ENCODE data around the gene TAS1R3. TPM values are rescaled to one million over a fixed set of nuclear protein-coding genes. Genes with fewer than 3 reads are reported as not detected.

The TAS1R3 gene
- total and polyA plus RNA-seq, 10 of the 15 experiments (the other 5 are each of a cell fraction or from before 2014, with no cell fraction given) = 0.04 to 0.51 (median 0.08) TPM; not detected in 3

DNA sequence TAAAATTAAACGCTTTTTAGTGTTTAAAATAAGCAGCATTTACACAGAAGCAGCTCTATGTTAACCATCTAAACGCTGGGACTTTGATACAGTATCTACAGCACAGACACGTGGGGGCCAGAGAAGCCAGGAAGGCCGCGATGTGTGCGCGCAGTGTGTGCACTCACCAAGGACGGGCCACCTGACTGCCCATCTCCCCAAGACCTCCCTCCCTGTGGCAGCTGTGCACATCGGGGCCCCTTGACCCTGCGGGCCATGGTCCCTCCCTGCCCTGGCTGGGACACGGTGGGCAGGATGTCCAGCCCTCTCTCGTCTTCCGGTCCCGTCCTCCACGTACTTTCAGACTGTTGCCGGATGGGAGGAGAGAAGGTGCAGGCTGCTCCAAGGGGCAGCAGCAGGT is 4.2 kb downstream of the TAS1R3 start:
- no peaks in the 10 kb centered on the region for H4K20me1 ChIP-seq (ENCODE audit: control insufficient read depth, insufficient read depth)
- TF ChIP-seq NBN (IDR thresholded peaks at IDR 0.05) (no peak), BHLHE40 (IDR thresholded peaks at IDR 0.05; ENCODE audit: borderline replicate concordance in 1 of 2, low read depth in 2 of 2, low read length in 1 of 2) (no peak), YY1 (IDR thresholded peaks at IDR 0.05; ENCODE audit: low read depth, low read length) (no peak), TCF3 (IDR thresholded peaks at IDR 0.05; ENCODE audit: borderline replicate concordance, insufficient read depth, low read depth, low read length) (no peak)
- TF ChIP-seq, protein P1, sequence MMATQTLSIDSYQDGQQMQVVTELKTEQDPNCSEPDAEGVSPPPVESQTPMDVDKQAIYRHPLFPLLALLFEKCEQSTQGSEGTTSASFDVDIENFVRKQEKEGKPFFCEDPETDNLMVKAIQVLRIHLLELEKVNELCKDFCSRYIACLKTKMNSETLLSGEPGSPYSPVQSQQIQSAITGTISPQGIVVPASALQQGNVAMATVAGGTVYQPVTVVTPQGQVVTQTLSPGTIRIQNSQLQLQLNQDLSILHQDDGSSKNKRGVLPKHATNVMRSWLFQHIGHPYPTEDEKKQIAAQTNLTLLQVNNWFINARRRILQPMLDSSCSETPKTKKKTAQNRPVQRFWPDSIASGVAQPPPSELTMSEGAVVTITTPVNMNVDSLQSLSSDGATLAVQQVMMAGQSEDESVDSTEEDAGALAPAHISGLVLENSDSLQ (IDR thresholded peaks at IDR 0.05) = no peak
- H3K4me3 ChIP-seq = no peak overlapping the region
- CTCF ChIA-PET = no interaction called here
- TSS peak; percentile 49 for BruUV-seq (replicated peaks)
- no peak overlapping the region for H2AFZ ChIP-seq (ENCODE audit: control insufficient read depth, low read depth, low read length)
- in situ Hi-C loops (cut with MboI) (no loop called here), intact Hi-C loops (cut with micrococcal nuclease; ENCODE audit: unreplicated experiment) (no loop called here)
- DNase-seq (ENCODE audit: low read depth, low spot score) (no peak), ATAC-seq (no peak), FAIRE-seq (no peak)
- no peaks in the 10 kb centered on the region for H3K4me1 ChIP-seq (ENCODE audit: control insufficient read depth, insufficient read depth, low read length)
- no peaks in the 10 kb centered on the region for H3K27me3 ChIP-seq (replicated peaks in 1 of 2; ENCODE audit: control insufficient read depth in 2 of 2, insufficient read depth in 2 of 2, low read length in 1 of 2)
- no peaks in the 10 kb centered on the region for H3K79me2 ChIP-seq (ENCODE audit: control insufficient read depth, insufficient read depth, low read length)
- POLR2A ChIA-PET = no interaction called here
- H3K4me2 ChIP-seq (ENCODE audit: control insufficient read depth, insufficient read depth) = no peak overlapping the region
- H3K9me3 ChIP-seq (replicated peaks; ENCODE audit: control insufficient read depth, insufficient read depth, low read length) = no peaks in the 10 kb centered on the region
- WGBS (ENCODE audit: insufficient coverage, insufficient replicate concordance, low lambda C conversion rate, missing lambda C conversion rate) = 89% methylated on average over 16 of the region's 16 CpGs
- RAD21 ChIA-PET (ENCODE audit: unreplicated experiment) = no interaction called here
- peaks cover 0 to 2% of the 10 kb centered on the region in 2 experiments; a peak in 3 of 4 replicates for H3K36me3 ChIP-seq (ENCODE audit: control insufficient read depth in 2 of 2, insufficient read depth in 2 of 2, low read length in 1 of 2)
- H3K27ac ChIP-seq (ENCODE audit: control insufficient read depth, insufficient read depth) = no peak overlapping the region
- no peak overlapping the region for H3K9ac ChIP-seq (ENCODE audit: control insufficient read depth, insufficient read depth, low read length)
- SMC1A ChIA-PET (ENCODE audit: uncharacterized antibody, unreplicated experiment) = no interaction called here

- intact Hi-C loops (cut with micrococcal nuclease; ENCODE audit: unreplicated experiment) (no loop called here), in situ Hi-C loops (cut with MboI) (no loop called here)
- H3K4me3 ChIP-seq = no peak overlapping the region
- no peaks in the 10 kb centered on the region for H3K9me3 ChIP-seq (replicated peaks; ENCODE audit: control insufficient read depth, insufficient read depth, low read length)
- peaks cover 0 to 3% of the 10 kb centered on the region in 2 experiments; a peak in 3 of 4 replicates for H3K36me3 ChIP-seq (ENCODE audit: control insufficient read depth in 2 of 2, insufficient read depth in 2 of 2, low read length in 1 of 2)
- H3K27me3 ChIP-seq (replicated peaks in 1 of 2; ENCODE audit: control insufficient read depth in 2 of 2, insufficient read depth in 2 of 2, low read length in 1 of 2) = no peaks in the 10 kb centered on the region
- no peak overlapping the region for H3K27ac ChIP-seq (ENCODE audit: control insufficient read depth, insufficient read depth)
- no peaks in the 10 kb centered on the region for H4K20me1 ChIP-seq (ENCODE audit: control insufficient read depth, insufficient read depth)
- FAIRE-seq = no peak
- SMC1A ChIA-PET (ENCODE audit: uncharacterized antibody, unreplicated experiment) = no interaction called here
- no peak overlapping the region for H2AFZ ChIP-seq (ENCODE audit: control insufficient read depth, low read depth, low read length)
- BruUV-seq (replicated peaks) = no TSS peak
- no peaks in the 10 kb centered on the region for H3K4me1 ChIP-seq (ENCODE audit: control insufficient read depth, insufficient read depth, low read length)
- DNase-seq (ENCODE audit: low read depth, low spot score) = no peak
- no peak overlapping the region for H3K4me2 ChIP-seq (ENCODE audit: control insufficient read depth, insufficient read depth)
- WGBS (ENCODE audit: insufficient coverage, insufficient replicate concordance, low lambda C conversion rate, missing lambda C conversion rate) = 93% methylated on average over 13 of the region's 21 CpGs
- ATAC-seq = no peak
- POLR2A ChIA-PET = no interaction called here
- CTCF ChIA-PET = no interaction called here
- RAD21 ChIA-PET (ENCODE audit: unreplicated experiment) = no interaction called here
- H3K79me2 ChIP-seq (ENCODE audit: control insufficient read depth, insufficient read depth, low read length) = no peaks in the 10 kb centered on the region
- no peak overlapping the region for H3K9ac ChIP-seq (ENCODE audit: control insufficient read depth, insufficient read depth, low read length)
- TF ChIP-seq PRDM15 (CRISPR knock-in tag; IDR thresholded peaks at IDR 0.05) (no peak), ZBTB40 (IDR thresholded peaks at IDR 0.05; ENCODE audit: borderline replicate concordance) (no peak), TARDBP (IDR thresholded peaks at IDR 0.05; ENCODE audit: borderline replicate concordance) (no peak), HDAC2 (IDR thresholded peaks at IDR 0.05) (no peak)
Observed at GRCh38 chr1:1335792-1336248, 4.7 kb downstream of the TAS1R3 start.

All from GM12878 (cell line).